Activated CD8-positive, alpha-beta T cell treated with anti-CD3 and anti-CD28 coated beads, Interleukin-2, amount 10 ng/mL, durations not matched to agents 7 days and 5 days (primary cell): ENCODE data around the gene PPP1R10. TPM values are rescaled to one million over a fixed set of nuclear protein-coding genes. Genes with fewer than 3 reads are reported as not detected.

Experiments
- ATAC-seq: fragments of 150-1000 bp; cut with Tn5 transposase; one replicate; pipeline ENCODE4 v1.10.0; 2021; ENCODE audit warnings: moderate library complexity
- CTCF ChIA-PET: fragments of 350-600 bp; sonication (Branson Sonifier 250); formaldehyde crosslinking; loops from one replicate; lab custom pipeline; 2021; ENCODE audit warnings: antibody characterized with exemption; lab: Charles Lee
- POLR2A ChIA-PET: fragments of 350-600 bp; sonication (Branson Sonifier 250); formaldehyde crosslinking; loops from one replicate; lab custom pipeline; 2021; ENCODE audit warnings: antibody characterized with exemption; lab: Charles Lee
- DNase-seq: peaks from one replicate; pipeline ENCODE4 v3.0.0-alpha.2; 2020
- H3K27ac Mint-ChIP-seq: one replicate; pipeline ENCODE4 v1.8.0; 2021; ENCODE audit warnings: mild to moderate bottlenecking, mixed read lengths
- H3K27me3 Mint-ChIP-seq: one replicate; pipeline ENCODE4 v1.8.0; 2021; ENCODE audit warnings: low read depth, mixed read lengths
- H3K36me3 Mint-ChIP-seq: one replicate; pipeline ENCODE4 v1.8.0; 2021; ENCODE audit warnings: low read depth, mixed read lengths
- H3K4me1 Mint-ChIP-seq: one replicate; pipeline ENCODE4 v1.8.0; 2021; ENCODE audit warnings: low read depth, mixed read lengths
- H3K4me3 Mint-ChIP-seq: one replicate; pipeline ENCODE4 v1.8.0; 2021; ENCODE audit warnings: mild to moderate bottlenecking, mixed read lengths
- H3K9me3 Mint-ChIP-seq: one replicate; pipeline ENCODE4 v1.8.0; 2022; ENCODE audit warnings: mixed read lengths; ENCODE audit not compliant: insufficient read depth
- total RNA-seq, 2 experiments: library from RNA; stranded (reverse); gene quantifications; one replicate each; pipeline ENCODE4 v1.2.3, GENCODE V29; 2021

Gene PPP1R10
- total RNA-seq, 2 experiments from 2014 or later: 92.8 to 99.7 TPM

GRCh38 chr6:30618270-30618797 is 1.3 kb upstream of the PPP1R10 start:
- Mint-ChIP-seq H3K4me1 (peaks cover 26% of the 10 kb centered on the region), H3K4me3 (peak overlapping the region; percentile 93), H3K27ac (peak overlapping the region; percentile 98), H3K27me3 (peaks cover 2% of the 10 kb centered on the region), H3K36me3 (peaks cover 67% of the 10 kb centered on the region), H3K9me3 (no peaks in the 10 kb centered on the region)
- CTCF ChIA-PET: interaction anchor here (0.6 to 3.2 kb wide), 21 partner anchors 8 to 266 kb away, joined by 3 to 14 read pairs (median 4); partner anchors contain the start of genes ABCF1, ATAT1 and DHX16
- no peak for ATAC-seq
- POLR2A ChIA-PET: interaction anchor here (0.7 to 2.2 kb wide), 24 partner anchors 8 to 405 kb away, joined by 3 to 25 read pairs (median 4); partner anchors contain the start of genes ABCF1, ATAT1, C6orf136 and DHX16
- DNase-seq: no peak

- ChIA-PET POLR2A (interaction anchor here (0.5 to 2.2 kb wide), 34 partner anchors 8 to 967 kb away, joined by 3 to 25 read pairs (median 3); partner anchors contain the start of genes ABCF1, ATAT1, C6orf136 and DHX16), CTCF (interaction anchor here (0.6 to 3.2 kb wide), 20 partner anchors 9 to 266 kb away, joined by 3 to 14 read pairs (median 4); partner anchors contain the start of genes ABCF1, ATAT1 and DHX16)
- peaks cover 68% of the 10 kb centered on the region for H3K36me3 Mint-ChIP-seq
- DNase-seq (peak; percentile 99), ATAC-seq (peak; percentile 82)
- peak within 1 kb of the TSS; percentile 98 for H3K27ac Mint-ChIP-seq
- H3K9me3 Mint-ChIP-seq: no peaks in the 10 kb centered on the region
- peaks cover 32% of the 10 kb centered on the region for H3K4me1 Mint-ChIP-seq
- H3K4me3 Mint-ChIP-seq: peak within 1 kb of the TSS; percentile 93
- H3K27me3 Mint-ChIP-seq: peaks cover 2% of the 10 kb centered on the region
These were observed 674 bp upstream of the PPP1R10 start, which contains the start of gene MRPS18B for GRCh38 chr6:30617565-30618269. MRPS18B (plus strand) TSS chr6:30617840; CDS start chr6:30617866, 26 bp downstream.

GRCh38 chr6:30615958-30616810 is 859 bp downstream of the PPP1R10 start:
- no peaks in the 10 kb centered on the region for H3K9me3 Mint-ChIP-seq
- DNase-seq: peak; percentile 42
- ATAC-seq: no peak
- peaks cover 73% of the 10 kb centered on the region for H3K36me3 Mint-ChIP-seq
- peak overlapping the region; percentile 93 for H3K4me3 Mint-ChIP-seq
- ChIA-PET POLR2A (interaction anchor here (0.6 to 4.7 kb wide), 32 partner anchors 9 to 550 kb away, joined by 3 to 60 read pairs (median 6); partner anchors contain the start of genes ABCF1, C6orf136, DHX16 and FLOT1), CTCF (interaction anchor here (0.9 to 2.7 kb wide), 9 partner anchors 19 to 133 kb away, joined by 4 to 24 read pairs (median 8); partner anchors contain the start of genes ABCF1 and DHX16)
- peaks cover 46% of the 10 kb centered on the region for H3K4me1 Mint-ChIP-seq
- peaks cover 2% of the 10 kb centered on the region for H3K27me3 Mint-ChIP-seq
- H3K27ac Mint-ChIP-seq: peak overlapping the region; percentile 98

DNA sequence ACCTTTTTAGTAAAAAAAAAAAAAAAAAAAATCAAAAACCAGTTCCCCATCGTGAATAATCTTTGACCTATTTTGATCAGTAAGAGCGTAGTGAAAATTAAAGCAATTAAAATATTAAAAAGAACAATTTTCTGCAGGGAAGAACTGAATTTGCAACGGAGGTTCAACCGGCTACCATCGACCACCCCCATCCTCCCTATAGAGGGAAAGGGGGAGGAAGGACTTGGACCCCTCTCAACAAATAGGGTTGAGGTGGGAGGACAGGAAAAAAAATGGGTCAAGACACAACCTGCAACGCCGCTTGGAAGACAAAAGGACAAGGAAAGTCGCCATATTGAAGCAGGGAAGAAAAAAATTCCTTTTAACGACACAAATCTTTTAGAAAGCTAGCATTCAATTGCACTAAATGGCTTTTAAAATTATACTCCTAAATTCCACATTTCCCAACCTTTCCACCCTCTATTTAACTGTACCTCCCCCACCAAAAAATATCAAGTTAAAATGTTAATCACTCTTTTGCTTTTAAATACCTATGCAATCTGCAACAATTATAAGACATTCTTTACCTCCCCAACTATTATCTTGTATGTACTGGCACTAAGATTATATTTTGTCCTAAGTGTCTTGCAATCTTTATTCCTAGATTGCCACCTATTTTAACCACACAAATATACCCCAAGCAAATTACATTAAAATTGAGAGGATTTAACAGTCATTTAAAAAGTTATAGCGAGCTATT is 1.7 kb downstream of the PPP1R10 start:
- H3K4me1 Mint-ChIP-seq: peaks cover 53% of the 10 kb centered on the region
- peaks cover 75% of the 10 kb centered on the region for H3K36me3 Mint-ChIP-seq
- ATAC-seq: peak; percentile 2
- H3K4me3 Mint-ChIP-seq: peak overlapping the region; percentile 93
- H3K9me3 Mint-ChIP-seq: no peaks in the 10 kb centered on the region
- peak; percentile 55 for DNase-seq
- H3K27me3 Mint-ChIP-seq: peaks cover 2% of the 10 kb centered on the region
- peak overlapping the region; percentile 98 for H3K27ac Mint-ChIP-seq
- POLR2A ChIA-PET: interaction anchor here (0.6 to 4.7 kb wide), 36 partner anchors 9 to 926 kb away, joined by 3 to 60 read pairs (median 4); partner anchors contain the start of genes ABCF1, C6orf136, DDX39B and DHX16
- CTCF ChIA-PET: interaction anchor here (0.7 to 3.5 kb wide), 20 partner anchors 11 to 132 kb away, joined by 3 to 26 read pairs (median 4); partner anchors contain the start of genes ABCF1, ATAT1 and DHX16

GRCh38 chr6:30614843-30615218 is 2.2 kb downstream of the PPP1R10 start:
- POLR2A ChIA-PET: interaction anchor here (0.6 to 4.7 kb wide), 28 partner anchors 9 to 927 kb away, joined by 3 to 60 read pairs (median 10); partner anchors contain the start of genes ABCF1, C6orf136, DDX39B and DHX16
- DNase-seq (peak; percentile 96), ATAC-seq (peak; percentile 65)
- Mint-ChIP-seq H3K36me3 (peaks cover 80% of the 10 kb centered on the region), H3K4me3 (peak overlapping the region; percentile 93), H3K9me3 (no peaks in the 10 kb centered on the region), H3K4me1 (peaks cover 57% of the 10 kb centered on the region), H3K27ac (peak overlapping the region; percentile 98), H3K27me3 (peaks cover 2% of the 10 kb centered on the region)
- CTCF ChIA-PET: interaction anchor here (0.7 to 3.5 kb wide), 19 partner anchors 11 to 132 kb away, joined by 3 to 26 read pairs (median 4); partner anchors contain the start of genes ABCF1, ATAT1 and DHX16

GRCh38 chr6:30614044-30614842 is 2.8 kb downstream of the PPP1R10 start:
- H3K4me3 Mint-ChIP-seq: peak overlapping the region; percentile 93
- ATAC-seq (no peak), DNase-seq (no peak)
- H3K4me1 Mint-ChIP-seq: peaks cover 55% of the 10 kb centered on the region
- ChIA-PET CTCF (interaction anchor here (0.7 to 3.5 kb wide), 20 partner anchors 10 to 131 kb away, joined by 3 to 30 read pairs (median 4); partner anchors contain the start of genes ATAT1 and DHX16), POLR2A (interaction anchor here (0.6 to 4.7 kb wide), 25 partner anchors 8 to 927 kb away, joined by 3 to 60 read pairs (median 12); partner anchors contain the start of genes ABCF1, C6orf136, DDX39B and DHX16)
- H3K9me3 Mint-ChIP-seq: no peaks in the 10 kb centered on the region
- H3K27me3 Mint-ChIP-seq: peaks cover 2% of the 10 kb centered on the region
- peaks cover 80% of the 10 kb centered on the region for H3K36me3 Mint-ChIP-seq
- H3K27ac Mint-ChIP-seq: peak overlapping the region; percentile 98

GRCh38 chr6:30613251-30614043 is 3.6 kb downstream of the PPP1R10 start:
- ChIA-PET POLR2A (interaction anchor here (0.8 to 4.7 kb wide), 13 partner anchors 9 to 121 kb away, joined by 3 to 60 read pairs (median 4); partner anchors contain the start of genes ABCF1, GNL1, MDC1 and PRR3), CTCF (interaction anchor here (0.7 to 3.5 kb wide), 25 partner anchors 13 to 466 kb away, joined by 3 to 30 read pairs (median 4); partner anchors contain the start of genes ATAT1 and DHX16)
- ATAC-seq: no peak
- Mint-ChIP-seq H3K27me3 (peaks cover 2% of the 10 kb centered on the region), H3K27ac (peak overlapping the region; percentile 75), H3K9me3 (no peaks in the 10 kb centered on the region), H3K4me1 (peaks cover 56% of the 10 kb centered on the region), H3K4me3 (peak overlapping the region; percentile 93), H3K36me3 (peaks cover 82% of the 10 kb centered on the region)
- no peak for DNase-seq

GRCh38 chr6:30612687-30613248 is 4.3 kb downstream of the PPP1R10 start:
- H3K9me3 Mint-ChIP-seq: no peaks in the 10 kb centered on the region
- DNase-seq (no peak), ATAC-seq (no peak)
- no peak overlapping the region for H3K4me3 Mint-ChIP-seq
- peak overlapping the region; percentile 31 for H3K27ac Mint-ChIP-seq
- POLR2A ChIA-PET: interaction anchor here (0.8 to 4.7 kb wide), 11 partner anchors 9 to 118 kb away, joined by 3 to 60 read pairs (median 3); partner anchors contain the start of genes ABCF1 and MDC1
- H3K36me3 Mint-ChIP-seq: peaks cover 84% of the 10 kb centered on the region
- H3K27me3 Mint-ChIP-seq: peaks cover 2% of the 10 kb centered on the region
- CTCF ChIA-PET: interaction anchor here (0.7 to 3.5 kb wide), 25 partner anchors 9 to 467 kb away, joined by 3 to 30 read pairs (median 4); partner anchors contain the start of genes ATAT1, DHX16 and MDC1
- H3K4me1 Mint-ChIP-seq: peaks cover 55% of the 10 kb centered on the region
